Activated B cell treated with CpG ODN at 0.5 μM for 24 hours (primary cell): Measurements from ENCODE around the gene AGGF1. TPM values are rescaled to one million over a fixed set of nuclear protein-coding genes. Genes with fewer than 3 reads are reported as not detected.

ENCODE experiments used
- ATAC-seq: fragments of 200-7000 bp; cut with Tn5 transposase; one replicate; pipeline ENCODE4 v1.10.0; 2021; ENCODE audit warnings: low read depth, mild to moderate bottlenecking, moderate library complexity
- CTCF ChIA-PET: fragments of 350-600 bp; sonication (Branson Sonifier 250); formaldehyde crosslinking; loops from one replicate; lab custom pipeline; 2021; ENCODE audit warnings: antibody characterized with exemption; lab: Charles Lee
- POLR2A ChIA-PET: fragments of 350-600 bp; sonication (Branson Sonifier 250); formaldehyde crosslinking; loops from one replicate; lab custom pipeline; 2021; ENCODE audit warnings: antibody characterized with exemption; lab: Charles Lee
- DNase-seq: peaks from one replicate; pipeline ENCODE4 v3.0.0; 2022
- H3K27ac Mint-ChIP-seq: one replicate; pipeline ENCODE4 v1.8.0; 2020; ENCODE audit warnings: mixed read lengths
- H3K27me3 Mint-ChIP-seq: one replicate; pipeline ENCODE4 v1.8.0; 2021; ENCODE audit warnings: mixed read lengths
- H3K36me3 Mint-ChIP-seq: one replicate; pipeline ENCODE4 v1.8.0; 2021; ENCODE audit warnings: low read depth, mixed read lengths
- H3K4me1 Mint-ChIP-seq: one replicate; pipeline ENCODE4 v1.8.0; 2021; ENCODE audit warnings: mixed read lengths
- H3K4me3 Mint-ChIP-seq: one replicate; pipeline ENCODE4 v1.8.0; 2020; ENCODE audit warnings: mild to moderate bottlenecking, mixed read lengths
- H3K9me3 Mint-ChIP-seq: one replicate; pipeline ENCODE4 v1.8.0; 2020; ENCODE audit warnings: mixed read lengths
- intact Hi-C: fragments of 100-400 bp; cut with micrococcal nuclease; formaldehyde crosslinking; loops from one replicate; pipeline ENCODE4 v1.15.1; 2024
- total RNA-seq: library from RNA; stranded (reverse); gene quantifications from 2 replicates; pipeline ENCODE4 v1.2.3, GENCODE V29; 2022
- TF ChIP-seq, protein P1 (sequence below): fragments of 200-600 bp; IDR thresholded peaks from one replicate; pipeline ENCODE4 v1.8.0; 2022; ENCODE audit warnings: antibody characterized with exemption, mild to moderate bottlenecking

The AGGF1 gene
- 22.2 and 26.5 TPM in 2 replicates for total RNA-seq

GRCh38 chr5:77030097-77031071 is at the start of gene AGGF1:
AGGF1 (plus strand) TSS chr5:77030404; CDS start chr5:77030767, 363 bp downstream.
- peak within 1 kb of the TSS; percentile 89 for H3K27ac Mint-ChIP-seq
- peaks cover 28% of the 10 kb centered on the region for H3K4me1 Mint-ChIP-seq
- ATAC-seq (peak; percentile 99), DNase-seq (peak; percentile 79)
- H3K4me3 Mint-ChIP-seq, result peak within 1 kb of the TSS; percentile 99
- ChIA-PET POLR2A (interaction anchor here (0.5 to 2.2 kb wide), 4 partner anchors 462 to 1330 kb away, joined by 3 to 10 read pairs (median 4); partner anchors contain the start of genes SCAMP1 and WDR41), CTCF (interaction anchor here (1.1 to 1.6 kb wide), 2 partner anchors 429 to 462 kb away, joined by 3 to 4 read pairs; partner anchors contain the start of gene WDR41)
- H3K36me3 Mint-ChIP-seq, result peaks cover 31% of the 10 kb centered on the region
- intact Hi-C loops, result loop anchor here (1.0 to 10.0 kb wide), 6 partner anchors 56 to 1264 kb away; partner anchors contain the start of genes AP3B1, IQGAP2, TBCA and WDR41
- H3K9me3 Mint-ChIP-seq, result peaks cover 7% of the 10 kb centered on the region
- H3K27me3 Mint-ChIP-seq, result peaks cover 8% of the 10 kb centered on the region
- TF ChIP-seq, protein P1, sequence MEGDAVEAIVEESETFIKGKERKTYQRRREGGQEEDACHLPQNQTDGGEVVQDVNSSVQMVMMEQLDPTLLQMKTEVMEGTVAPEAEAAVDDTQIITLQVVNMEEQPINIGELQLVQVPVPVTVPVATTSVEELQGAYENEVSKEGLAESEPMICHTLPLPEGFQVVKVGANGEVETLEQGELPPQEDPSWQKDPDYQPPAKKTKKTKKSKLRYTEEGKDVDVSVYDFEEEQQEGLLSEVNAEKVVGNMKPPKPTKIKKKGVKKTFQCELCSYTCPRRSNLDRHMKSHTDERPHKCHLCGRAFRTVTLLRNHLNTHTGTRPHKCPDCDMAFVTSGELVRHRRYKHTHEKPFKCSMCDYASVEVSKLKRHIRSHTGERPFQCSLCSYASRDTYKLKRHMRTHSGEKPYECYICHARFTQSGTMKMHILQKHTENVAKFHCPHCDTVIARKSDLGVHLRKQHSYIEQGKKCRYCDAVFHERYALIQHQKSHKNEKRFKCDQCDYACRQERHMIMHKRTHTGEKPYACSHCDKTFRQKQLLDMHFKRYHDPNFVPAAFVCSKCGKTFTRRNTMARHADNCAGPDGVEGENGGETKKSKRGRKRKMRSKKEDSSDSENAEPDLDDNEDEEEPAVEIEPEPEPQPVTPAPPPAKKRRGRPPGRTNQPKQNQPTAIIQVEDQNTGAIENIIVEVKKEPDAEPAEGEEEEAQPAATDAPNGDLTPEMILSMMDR, result no peak

- Mint-ChIP-seq H3K4me3 (no peak overlapping the region), H3K9me3 (no peaks in the 10 kb centered on the region), H3K27me3 (no peaks in the 10 kb centered on the region), H3K36me3 (no peaks in the 10 kb centered on the region), H3K27ac (no peak overlapping the region), H3K4me1 (no peaks in the 10 kb centered on the region)
- no peak for ATAC-seq
- TF ChIP-seq, protein P1, result no peak
- DNase-seq, result no peak
- intact Hi-C loops, result no loop called here
- POLR2A ChIA-PET, result no interaction called here
- CTCF ChIA-PET, result no interaction called here
Measured at GRCh38 chr5:76980518-76981144, 49.6 kb upstream of the AGGF1 start.

DNA sequence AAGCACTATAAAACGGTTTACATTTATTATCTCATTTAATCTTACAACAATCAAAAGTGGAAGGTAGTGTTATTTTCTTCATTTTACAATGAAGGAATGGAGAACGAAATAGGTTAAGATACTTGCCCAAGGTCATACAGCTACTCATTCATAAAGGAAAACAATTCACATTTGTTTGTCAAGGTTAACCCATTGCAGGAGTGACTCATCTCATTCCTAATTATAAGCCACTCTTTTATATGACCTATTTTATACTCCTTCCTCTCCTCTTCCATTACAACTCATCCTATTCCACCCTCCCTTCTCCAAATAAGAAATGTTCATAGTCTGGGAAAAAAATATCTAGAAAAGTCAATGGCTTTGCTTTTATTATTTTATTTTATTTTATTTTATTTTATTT is 47.8 kb upstream of the AGGF1 start:
- Mint-ChIP-seq H3K4me3 (no peak overlapping the region), H3K9me3 (no peaks in the 10 kb centered on the region), H3K27ac (no peak overlapping the region), H3K36me3 (no peaks in the 10 kb centered on the region), H3K27me3 (no peaks in the 10 kb centered on the region), H3K4me1 (no peaks in the 10 kb centered on the region)
- POLR2A ChIA-PET, result no interaction called here
- CTCF ChIA-PET, result no interaction called here
- intact Hi-C loops, result no loop called here
- no peak for DNase-seq
- TF ChIP-seq, protein P1, result no peak
- ATAC-seq, result no peak

- POLR2A ChIA-PET, result no interaction called here
- intact Hi-C loops, result no loop called here
- TF ChIP-seq, protein P1, result no peak
Measured at GRCh38 chr5:76983468-76983867, 46.7 kb upstream of the AGGF1 start.

More at GRCh38 chr5:76983468-76983867, 46.7 kb upstream of the AGGF1 start:
- Mint-ChIP-seq H3K4me3 (no peak overlapping the region), H3K27me3 (no peaks in the 10 kb centered on the region), H3K27ac (no peak overlapping the region), H3K36me3 (no peaks in the 10 kb centered on the region), H3K9me3 (no peaks in the 10 kb centered on the region), H3K4me1 (no peaks in the 10 kb centered on the region)
- DNase-seq (no peak), ATAC-seq (no peak)
- CTCF ChIA-PET, result no interaction called here
